ENCODE measurements around the gene ALX4.
A peak's percentile ranks its signal among the peaks of the same experiment; 100 is the strongest.

ALX4 gene

GRCh38 chr11:44300844-44301563 lies 8.9 kb downstream of the ALX4 start:
- no peak for DNase-seq (ENCODE audit: low read depth in 2 of 2)

GRCh38 chr11:44298862-44299261 lies 11.1 kb downstream of the ALX4 start:
- no peak for DNase-seq (ENCODE audit: low read depth in 2 of 2)

- DNase-seq (ENCODE audit: low read depth in 2 of 2), result no peak
Measured at GRCh38 chr11:44290208-44290607, 19.7 kb downstream of the ALX4 start.

GRCh38 chr11:44288133-44288526 lies 21.8 kb downstream of the ALX4 start:
- DNase-seq (ENCODE audit: low read depth in 2 of 2), result no peak

GRCh38 chr11:44286911-44287310 lies 23.0 kb downstream of the ALX4 start:
- no peak for DNase-seq (ENCODE audit: low read depth in 2 of 2)

GRCh38 chr11:44286268-44286880 lies 23.6 kb downstream of the ALX4 start:
- peak; percentile 35 to 58 for DNase-seq (ENCODE audit: low read depth in 2 of 2)

GRCh38 chr11:44285756-44286155 lies 24.2 kb downstream of the ALX4 start:
- no peak for DNase-seq (ENCODE audit: low read depth in 2 of 2)

GRCh38 chr11:44282620-44283019 lies 27.3 kb downstream of the ALX4 start:
- DNase-seq (ENCODE audit: low read depth in 2 of 2), result no peak

- no peak for DNase-seq (ENCODE audit: low read depth in 2 of 2)
Measured at GRCh38 chr11:44281151-44281550, 28.8 kb downstream of the ALX4 start.

GRCh38 chr11:44280257-44280656 lies 29.7 kb downstream of the ALX4 start:
- DNase-seq (ENCODE audit: low read depth in 2 of 2), result no peak

GRCh38 chr11:44279483-44279882 lies 30.5 kb downstream of the ALX4 start:
- no peak for DNase-seq (ENCODE audit: low read depth in 2 of 2)

GRCh38 chr11:44277196-44278090 lies 32.5 kb downstream of the ALX4 start:
- no peak for DNase-seq (ENCODE audit: low read depth in 2 of 2)

GRCh38 chr11:44275961-44276550 lies 33.9 kb downstream of the ALX4 start:
- no peak for DNase-seq (ENCODE audit: low read depth in 2 of 2)

- DNase-seq (ENCODE audit: low read depth in 2 of 2), result no peak
Measured at GRCh38 chr11:44275241-44275640, 34.7 kb downstream of the ALX4 start.

- DNase-seq (ENCODE audit: low read depth in 2 of 2), result no peak
Measured at GRCh38 chr11:44274404-44274803, 35.5 kb downstream of the ALX4 start.

GRCh38 chr11:44271286-44271685 lies 38.7 kb downstream of the ALX4 start:
- no peak for DNase-seq (ENCODE audit: low read depth in 2 of 2)

GRCh38 chr11:44270403-44271273 lies 39.3 kb downstream of the ALX4 start:
- DNase-seq (ENCODE audit: low read depth in 2 of 2), result no peak

- DNase-seq (ENCODE audit: low read depth in 2 of 2), result no peak
Measured at GRCh38 chr11:44269369-44270351, 40.3 kb downstream of the ALX4 start.

GRCh38 chr11:44268614-44269080 lies 41.3 kb downstream of the ALX4 start:
- DNase-seq (ENCODE audit: low read depth in 2 of 2), result no peak
